Neural progenitor cell (in vitro differentiated cells): ENCODE results near the gene SEMA6B. TPM values are rescaled to one million over a fixed set of nuclear protein-coding genes. Genes with fewer than 3 reads are reported as not detected.

Source experiments
- DNase-seq: peaks from one replicate; pipeline ENCODE4 v3.0.0-alpha.2; 2016; ENCODE audit warnings: low spot score
- H2AFZ ChIP-seq: fragments of 200-600 bp; sonication (generic); replicated peaks from 2 replicates; pipeline ENCODE4 v1.6.1; 2016; ENCODE audit warnings: antibody characterized with exemption
- H3F3A ChIP-seq: fragments of 200-600 bp; sonication (generic); 2 replicates; pipeline ENCODE4 v1.6.1; 2016; ENCODE audit warnings: antibody characterized with exemption, low read depth
- H3K27ac ChIP-seq: fragments of 200-600 bp; sonication (generic); 2 replicates; pipeline ENCODE4 v1.5.1; 2016; ENCODE audit warnings: mild to moderate bottlenecking
- H3K27me3 ChIP-seq: fragments of 200-600 bp; sonication (generic); 2 replicates; pipeline ENCODE4 v1.6.1; 2016; ENCODE audit warnings: mild to moderate bottlenecking, moderate library complexity
- H3K36me3 ChIP-seq: fragments of 200-600 bp; sonication (generic); 2 replicates; pipeline ENCODE4 v1.5.1; 2016
- H3K4me1 ChIP-seq: fragments of 200-600 bp; sonication (generic); 2 replicates; pipeline ENCODE4 v1.6.1; 2016; ENCODE audit warnings: mixed run types
- H3K4me2 ChIP-seq: fragments of 200-600 bp; sonication (generic); 2 replicates; pipeline ENCODE4 v1.6.1; 2016
- H3K4me3 ChIP-seq: fragments of 200-600 bp; sonication (generic); 2 replicates; pipeline ENCODE4 v1.5.1; 2016
- H3K79me2 ChIP-seq: fragments of 200-600 bp; sonication (generic); 2 replicates; pipeline ENCODE4 v1.6.1; 2016; ENCODE audit warnings: low read depth
- H3K9ac ChIP-seq: fragments of 200-600 bp; sonication (generic); 2 replicates; pipeline ENCODE4 v1.6.1; 2016
- H3K9me3 ChIP-seq: fragments of 200-600 bp; sonication (generic); 2 replicates; pipeline ENCODE4 v1.5.1; 2016; ENCODE audit warnings: low read depth
- H4K20me1 ChIP-seq: fragments of 200-600 bp; sonication (generic); 2 replicates; pipeline ENCODE4 v1.6.1; 2016; ENCODE audit warnings: low read depth
- H3K27ac Mint-ChIP-seq: 3 replicates; pipeline ENCODE4 v1.8.0; 2021; ENCODE audit warnings: mixed read lengths
- H3K27me3 Mint-ChIP-seq: 2 replicates; pipeline ENCODE4 v1.8.0; 2022; ENCODE audit warnings: low read depth, mild to moderate bottlenecking, inconsistent platforms, moderate library complexity, mixed read lengths; ENCODE audit not compliant: insufficient read depth
- H3K36me3 Mint-ChIP-seq: 3 replicates; pipeline ENCODE4 v1.8.0; 2021; ENCODE audit warnings: mixed read lengths
- H3K4me1 Mint-ChIP-seq: 3 replicates; pipeline ENCODE4 v1.8.0; 2021; ENCODE audit warnings: mixed read lengths
- H3K4me3 Mint-ChIP-seq: 3 replicates; pipeline ENCODE4 v1.8.0; 2021; ENCODE audit warnings: mild to moderate bottlenecking, moderate library complexity, mixed read lengths
- H3K9me3 Mint-ChIP-seq: 3 replicates; pipeline ENCODE4 v1.8.0; 2020; ENCODE audit warnings: mixed read lengths
- CTCF ChIP-seq: fragments of 200-600 bp; sonication (generic); IDR thresholded peaks from 2 replicates; pipeline ENCODE4 v1.5.1; 2017; ENCODE audit warnings: antibody characterized with exemption, mild to moderate bottlenecking
- EZH2 ChIP-seq: fragments of 200-600 bp; sonication (generic); IDR thresholded peaks from 2 replicates; pipeline ENCODE4 v1.6.1; 2017; ENCODE audit warnings: antibody characterized with exemption, mild to moderate bottlenecking, moderate library complexity
- EZH2phosphoT487 ChIP-seq: fragments of 200-600 bp; sonication (generic); IDR thresholded peaks from 2 replicates; pipeline ENCODE4 v1.6.1; 2017; ENCODE audit warnings: antibody characterized with exemption
- total RNA-seq: library from RNA; depleted of rRNA; stranded (reverse); fragments of >200 nt; gene quantifications from 2 replicates; pipeline ENCODE4 v1.2.3, GENCODE V29; 2015; ENCODE audit warnings: low replicate concordance

Gene SEMA6B
- total RNA-seq, 1 donor from 2014 or later: 22.6 TPM

GRCh38 chr19:4553092-4553695 lies 6.3 kb downstream of the SEMA6B start:
- Histone ChIP-seq H3K27ac (no peak overlapping the region), H3K9ac (no peak overlapping the region), H3K4me2 (no peak overlapping the region), H3F3A (no peaks in the 10 kb centered on the region), H3K36me3 (no peaks in the 10 kb centered on the region), H3K9me3 (no peaks in the 10 kb centered on the region), H2AFZ (no peak overlapping the region), H3K4me1 (no peaks in the 10 kb centered on the region), H4K20me1 (peaks cover 30% of the 10 kb centered on the region), H3K27me3 (no peaks in the 10 kb centered on the region), H3K79me2 (no peaks in the 10 kb centered on the region), H3K4me3 (no peak overlapping the region)
- no peak for DNase-seq
- Mint-ChIP-seq H3K4me1 (peaks cover 2% of the 10 kb centered on the region), H3K36me3 (peaks cover 19% of the 10 kb centered on the region), H3K4me3 (no peak overlapping the region), H3K27me3 (no peaks in the 10 kb centered on the region), H3K9me3 (no peaks in the 10 kb centered on the region), H3K27ac (no peak overlapping the region)
- TF ChIP-seq EZH2phosphoT487: no peak
- TF ChIP-seq CTCF: no peak
- no peak for TF ChIP-seq EZH2

- Histone ChIP-seq H3K79me2 (no peaks in the 10 kb centered on the region), H3F3A (no peaks in the 10 kb centered on the region), H3K27me3 (no peaks in the 10 kb centered on the region), H3K36me3 (no peaks in the 10 kb centered on the region), H2AFZ (no peak overlapping the region), H4K20me1 (peaks cover 26% of the 10 kb centered on the region), H3K4me1 (no peaks in the 10 kb centered on the region), H3K9me3 (no peaks in the 10 kb centered on the region), H3K4me2 (no peak overlapping the region), H3K4me3 (no peak overlapping the region), H3K27ac (no peak overlapping the region), H3K9ac (no peak overlapping the region)
- H3K4me1 Mint-ChIP-seq: peaks cover 1% of the 10 kb centered on the region
- H3K9me3 Mint-ChIP-seq: no peaks in the 10 kb centered on the region
- peaks cover 19% of the 10 kb centered on the region for H3K36me3 Mint-ChIP-seq
- DNase-seq: no peak
- no peak overlapping the region for H3K27ac Mint-ChIP-seq
- no peak overlapping the region for H3K4me3 Mint-ChIP-seq
- no peak for TF ChIP-seq CTCF
- TF ChIP-seq EZH2phosphoT487: no peak
- TF ChIP-seq EZH2: no peak
- H3K27me3 Mint-ChIP-seq: no peaks in the 10 kb centered on the region
These were observed 7.0 kb downstream of the SEMA6B start for GRCh38 chr19:4552525-4552819.

GRCh38 chr19:4550479-4551050 lies 8.9 kb downstream of the SEMA6B start:
- Histone ChIP-seq H3F3A (no peaks in the 10 kb centered on the region), H3K9me3 (no peaks in the 10 kb centered on the region), H3K27ac (no peak overlapping the region), H3K79me2 (no peaks in the 10 kb centered on the region), H3K9ac (no peak overlapping the region), H3K4me2 (no peak overlapping the region), H3K4me3 (no peak overlapping the region), H3K27me3 (no peaks in the 10 kb centered on the region), H3K4me1 (no peaks in the 10 kb centered on the region), H2AFZ (no peak overlapping the region), H4K20me1 (peaks cover 12% of the 10 kb centered on the region), H3K36me3 (no peaks in the 10 kb centered on the region)
- Mint-ChIP-seq H3K9me3 (no peaks in the 10 kb centered on the region), H3K4me1 (no peaks in the 10 kb centered on the region), H3K27me3 (no peaks in the 10 kb centered on the region), H3K4me3 (no peak overlapping the region), H3K36me3 (peaks cover 19% of the 10 kb centered on the region), H3K27ac (no peak overlapping the region)
- TF ChIP-seq EZH2phosphoT487 (no peak), CTCF (no peak), EZH2 (no peak)
- DNase-seq: no peak
